Smooth muscle cell (in vitro differentiated cells): ENCODE results near the gene ZNF502. TPM values are rescaled to one million over a fixed set of nuclear protein-coding genes. Genes with fewer than 3 reads are reported as not detected.

Experiments used
- DNase-seq: peaks from one replicate; lab custom pipeline; 2025; ENCODE audit not compliant: unreplicated experiment; lab: John Stamatoyannopoulos, UW
- H2AFZ ChIP-seq: fragments of 200-600 bp; sonication (generic); 2 replicates; pipeline ENCODE4 v1.6.0; 2016; ENCODE audit warnings: antibody characterized with exemption, low read depth, mild to moderate bottlenecking
- H3F3A ChIP-seq: fragments of 200-600 bp; sonication (generic); 2 replicates; pipeline ENCODE4 v1.6.0; 2017; ENCODE audit warnings: antibody characterized with exemption, low read depth
- H3K27ac ChIP-seq: fragments of 200-600 bp; sonication (generic); 2 replicates; pipeline ENCODE4 v1.5.1; 2016; ENCODE audit warnings: low read depth, mild to moderate bottlenecking
- H3K27me3 ChIP-seq: fragments of 200-600 bp; sonication (generic); 2 replicates; pipeline ENCODE4 v1.6.1; 2016; ENCODE audit warnings: low read depth, mild to moderate bottlenecking
- H3K36me3 ChIP-seq: fragments of 200-600 bp; sonication (generic); 2 replicates; pipeline ENCODE4 v1.5.1; 2016; ENCODE audit warnings: low read depth
- H3K4me1 ChIP-seq: fragments of 200-600 bp; sonication (generic); 2 replicates; pipeline ENCODE4 v1.5.1; 2016; ENCODE audit warnings: low read depth
- H3K4me2 ChIP-seq: fragments of 200-600 bp; sonication (generic); 2 replicates; pipeline ENCODE4 v1.6.0; 2016; ENCODE audit warnings: mild to moderate bottlenecking
- H3K4me3 ChIP-seq: fragments of 200-600 bp; sonication (generic); 2 replicates; pipeline ENCODE4 v1.5.1; 2016; ENCODE audit warnings: mild to moderate bottlenecking
- H3K79me2 ChIP-seq: fragments of 200-600 bp; sonication (generic); 2 replicates; pipeline ENCODE4 v1.6.0; 2016; ENCODE audit warnings: low read depth, mild to moderate bottlenecking
- H3K9ac ChIP-seq: fragments of 200-600 bp; sonication (generic); 2 replicates; pipeline ENCODE4 v1.6.0; 2016; ENCODE audit warnings: low read depth
- H3K9me3 ChIP-seq: fragments of 200-600 bp; sonication (generic); replicated peaks from 2 replicates; pipeline ENCODE4 v1.5.1; 2016; ENCODE audit warnings: low read depth
- H4K20me1 ChIP-seq: fragments of 200-600 bp; sonication (generic); 2 replicates; pipeline ENCODE4 v1.6.0; 2016; ENCODE audit warnings: low read depth
- CTCF ChIP-seq: fragments of 200-600 bp; sonication (generic); IDR thresholded peaks from 2 replicates; pipeline ENCODE4 v1.5.1; 2017; ENCODE audit warnings: borderline replicate concordance, mild to moderate bottlenecking, antibody characterized with exemption; ENCODE audit not compliant: insufficient read depth, poor library complexity, severe bottlenecking
- WGBS: methylation state at CpG from one replicate; pipeline ENCODE4 v1.1.7; 2016; ENCODE audit warnings: low lambda C conversion rate; 5-methylcytosine and 5-hydroxymethylcytosine counted together
- polyA plus RNA-seq: library from polyadenylated mRNA; unstranded; fragments of >200 nt; fragmentation: Nextera tagmentation; extraction: Ambion mirVana; gene quantifications from 2 replicates; pipeline ENCODE4 v1.2.1, GENCODE V29; 2016
- total RNA-seq: library from RNA; depleted of rRNA; stranded (reverse); fragments of >200 nt; gene quantifications from 2 replicates; pipeline ENCODE4 v1.2.3, GENCODE V29; 2014

The ZNF502 gene
- total and polyA plus RNA-seq, 2 experiments from 2014 or later, result 0.72 to 2.0 TPM

- H3K9ac ChIP-seq, result no peak overlapping the region
- DNase-seq, result no peak
Observed at GRCh38 chr3:44682182-44682896, 30.1 kb upstream of the ZNF502 start.

GRCh38 chr3:44685128-44685800, 27.2 kb upstream of the ZNF502 start:
- no peak overlapping the region for H3K27ac ChIP-seq
- H3K4me1 ChIP-seq, result no peaks in the 10 kb centered on the region
- WGBS, result 51% methylated on average over 47 of the region's 48 CpGs
- peak overlapping the region; percentile 81 for H2AFZ ChIP-seq
- peak overlapping the region; percentile 63 for H3K4me3 ChIP-seq
- H3K4me2 ChIP-seq, result peak overlapping the region; percentile 83
- no peaks in the 10 kb centered on the region for H3K79me2 ChIP-seq
- no peak for TF ChIP-seq CTCF
- peak overlapping the region; percentile 54 for H3K9ac ChIP-seq
- H4K20me1 ChIP-seq, result no peaks in the 10 kb centered on the region
- no peaks in the 10 kb centered on the region for H3K36me3 ChIP-seq
- no peaks in the 10 kb centered on the region for H3K27me3 ChIP-seq
- H3F3A ChIP-seq, result no peaks in the 10 kb centered on the region
- H3K9me3 ChIP-seq, result peaks cover 4% of the 10 kb centered on the region
- DNase-seq, result no peak

More at GRCh38 chr3:44682182-44682896, 30.1 kb upstream of the ZNF502 start:
- Histone ChIP-seq H3K4me1 (no peaks in the 10 kb centered on the region), H3K36me3 (no peaks in the 10 kb centered on the region), H4K20me1 (no peaks in the 10 kb centered on the region), H2AFZ (no peak overlapping the region), H3K27me3 (no peaks in the 10 kb centered on the region), H3F3A (no peaks in the 10 kb centered on the region), H3K79me2 (no peaks in the 10 kb centered on the region), H3K4me2 (no peak overlapping the region), H3K9me3 (peaks cover 4% of the 10 kb centered on the region), H3K4me3 (no peak overlapping the region), H3K27ac (no peak overlapping the region)
- TF ChIP-seq CTCF, result no peak
- 80% methylated on average over 2 of the region's 2 CpGs for WGBS

GRCh38 chr3:44687898-44688297, 24.6 kb upstream of the ZNF502 start:
- no peaks in the 10 kb centered on the region for H3F3A ChIP-seq
- peaks cover 4% of the 10 kb centered on the region for H3K9me3 ChIP-seq
- no peaks in the 10 kb centered on the region for H3K27me3 ChIP-seq
- H3K79me2 ChIP-seq, result no peaks in the 10 kb centered on the region
- H3K9ac ChIP-seq, result no peak overlapping the region
- no peak overlapping the region for H2AFZ ChIP-seq
- H3K4me3 ChIP-seq, result no peak overlapping the region
- H4K20me1 ChIP-seq, result no peaks in the 10 kb centered on the region
- no peak for TF ChIP-seq CTCF
- WGBS, result 65% methylated on average over 1 of the region's 1 CpG
- no peaks in the 10 kb centered on the region for H3K36me3 ChIP-seq
- no peak overlapping the region for H3K4me2 ChIP-seq
- H3K27ac ChIP-seq, result no peak overlapping the region
- DNase-seq, result no peak
- no peaks in the 10 kb centered on the region for H3K4me1 ChIP-seq
